Bronchial epithelial cell (primary cell): Measurements from ENCODE around the gene RAP1GAP2. TPM values are rescaled to one million over a fixed set of nuclear protein-coding genes. Genes with fewer than 3 reads are reported as not detected.
"Not testable (repeated sequence)": the region's sequence is repeated elsewhere in the genome, so short reads cannot be mapped to it uniquely, and the experiment has no call there.

Source experiments
- DNase-seq: peaks from one replicate; pipeline ENCODE4 v3.0.0-alpha.2; 2010; ENCODE audit warnings: low read depth
- FAIRE-seq: peaks from 2 replicates; lab custom pipeline; 2011; peaks lifted over from hg19 to GRCh38; lab: Jason Lieb, UNC
- H3K27me3 ChIP-seq: 2 replicates; pipeline ENCODE4 v1.5.1; 2011; ENCODE audit warnings: low read length; ENCODE audit not compliant: control insufficient read depth, insufficient read depth
- H3K36me3 ChIP-seq: 2 replicates; pipeline ENCODE4 v1.5.1; 2011; ENCODE audit warnings: low read length; ENCODE audit not compliant: control insufficient read depth, insufficient read depth
- H3K4me3 ChIP-seq: 2 replicates; pipeline ENCODE4 v1.5.1; 2011; ENCODE audit warnings: mild to moderate bottlenecking, low read depth, low read length, control low read depth
- total RNA-seq: library from RNA; depleted of rRNA; stranded (reverse); fragments of >200 nt; gene quantifications from 2 replicates; pipeline ENCODE4 v1.2.1, GENCODE V29; 2014
- TF ChIP-seq, protein P1 (sequence below): IDR thresholded peaks from 2 replicates; pipeline ENCODE4 v1.5.1; 2011; ENCODE audit warnings: mild to moderate bottlenecking, moderate library complexity, low read length, control low read depth, inconsistent platforms; ENCODE audit not compliant: insufficient read depth, severe bottlenecking

Gene RAP1GAP2
- total RNA-seq, 1 donor from 2014 or later: 15.0 TPM

DNA sequence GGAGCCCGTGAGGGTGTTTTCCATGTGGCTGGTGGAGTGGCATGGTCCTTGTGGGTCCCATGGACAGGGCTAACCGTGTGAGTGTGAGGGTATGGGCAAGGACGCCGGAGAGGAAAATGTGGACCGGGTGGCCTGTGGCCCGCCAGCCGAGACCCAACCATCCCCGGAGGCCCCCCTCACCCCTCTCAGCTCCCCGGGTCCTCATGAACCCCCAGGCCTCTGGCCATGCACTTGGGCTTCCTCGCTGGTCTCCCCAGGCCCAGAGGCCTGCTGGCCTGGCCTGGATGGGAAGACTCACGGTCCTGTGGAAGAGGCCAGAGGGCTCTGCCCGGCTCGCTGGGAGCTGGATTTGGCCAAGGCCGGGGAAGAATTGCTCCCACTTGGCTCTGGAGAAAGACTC is 13.1 kb downstream of the RAP1GAP2 start:
- DNase-seq (no peak), FAIRE-seq (no peak)
- no peaks in the 10 kb centered on the region for H3K36me3 ChIP-seq
- TF ChIP-seq, protein P1, sequence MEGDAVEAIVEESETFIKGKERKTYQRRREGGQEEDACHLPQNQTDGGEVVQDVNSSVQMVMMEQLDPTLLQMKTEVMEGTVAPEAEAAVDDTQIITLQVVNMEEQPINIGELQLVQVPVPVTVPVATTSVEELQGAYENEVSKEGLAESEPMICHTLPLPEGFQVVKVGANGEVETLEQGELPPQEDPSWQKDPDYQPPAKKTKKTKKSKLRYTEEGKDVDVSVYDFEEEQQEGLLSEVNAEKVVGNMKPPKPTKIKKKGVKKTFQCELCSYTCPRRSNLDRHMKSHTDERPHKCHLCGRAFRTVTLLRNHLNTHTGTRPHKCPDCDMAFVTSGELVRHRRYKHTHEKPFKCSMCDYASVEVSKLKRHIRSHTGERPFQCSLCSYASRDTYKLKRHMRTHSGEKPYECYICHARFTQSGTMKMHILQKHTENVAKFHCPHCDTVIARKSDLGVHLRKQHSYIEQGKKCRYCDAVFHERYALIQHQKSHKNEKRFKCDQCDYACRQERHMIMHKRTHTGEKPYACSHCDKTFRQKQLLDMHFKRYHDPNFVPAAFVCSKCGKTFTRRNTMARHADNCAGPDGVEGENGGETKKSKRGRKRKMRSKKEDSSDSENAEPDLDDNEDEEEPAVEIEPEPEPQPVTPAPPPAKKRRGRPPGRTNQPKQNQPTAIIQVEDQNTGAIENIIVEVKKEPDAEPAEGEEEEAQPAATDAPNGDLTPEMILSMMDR: no peak
- H3K4me3 ChIP-seq: no peak overlapping the region
- H3K27me3 ChIP-seq: peaks cover 2% of the 10 kb centered on the region

DNA sequence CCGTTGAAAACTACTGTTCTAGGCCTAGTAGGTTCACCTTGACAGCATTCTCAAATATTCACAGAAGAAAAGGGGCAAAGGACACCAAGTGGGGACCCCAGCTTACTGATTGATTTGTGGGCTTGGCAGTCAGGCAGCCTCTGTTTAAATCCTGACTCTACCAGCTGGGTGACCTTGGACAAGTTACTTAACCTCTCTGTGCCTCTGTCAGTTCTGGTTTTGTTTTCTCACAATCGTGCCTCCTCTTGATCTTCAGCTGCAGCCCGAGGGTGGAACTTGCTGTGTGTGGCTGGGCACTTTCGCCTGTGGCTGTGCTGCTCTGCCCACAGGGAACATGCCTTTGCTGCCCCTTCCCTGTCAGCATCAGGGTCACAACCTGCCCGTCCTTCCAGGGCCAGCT is 17.8 kb downstream of the RAP1GAP2 start:
- TF ChIP-seq, protein P1: no peak
- no peaks in the 10 kb centered on the region for H3K36me3 ChIP-seq
- DNase-seq: no peak
- no peak for FAIRE-seq
- H3K27me3 ChIP-seq: peaks cover 2% of the 10 kb centered on the region
- no peak overlapping the region for H3K4me3 ChIP-seq

GRCh38 chr17:2814481-2815341 is 18.5 kb downstream of the RAP1GAP2 start:
- Histone ChIP-seq H3K36me3 (no peaks in the 10 kb centered on the region), H3K27me3 (peaks cover 2% of the 10 kb centered on the region), H3K4me3 (no peak overlapping the region)
- DNase-seq (no peak), FAIRE-seq (no peak)
- TF ChIP-seq, protein P1: no peak

DNA sequence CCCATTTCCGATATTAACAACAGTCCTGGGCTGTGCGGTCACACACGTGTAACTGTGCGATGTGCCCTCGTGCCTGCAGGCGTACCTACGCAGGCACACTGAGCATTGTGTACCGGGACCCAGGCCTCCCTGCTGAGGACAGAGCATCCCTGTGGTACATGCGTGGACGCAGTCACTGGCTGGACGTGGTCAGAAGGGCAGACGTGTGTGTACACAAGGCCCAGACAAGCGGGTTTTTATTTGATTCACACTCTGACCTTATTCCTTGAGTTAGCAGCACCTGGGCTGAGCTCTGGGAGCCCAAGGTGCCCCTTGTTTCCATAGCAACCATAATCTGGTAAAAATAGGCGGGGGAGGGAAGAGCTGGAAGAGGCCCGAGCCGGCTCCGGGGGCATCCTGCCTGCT is 19.5 kb downstream of the RAP1GAP2 start:
- H3K36me3 ChIP-seq: no peaks in the 10 kb centered on the region
- no peak overlapping the region for H3K4me3 ChIP-seq
- no peak for FAIRE-seq
- DNase-seq: no peak
- TF ChIP-seq, protein P1: no peak
- H3K27me3 ChIP-seq: peaks cover 2% of the 10 kb centered on the region

GRCh38 chr17:2816688-2817087 is 20.4 kb downstream of the RAP1GAP2 start:
- DNase-seq (no peak), FAIRE-seq (no peak)
- TF ChIP-seq, protein P1: no peak
- Histone ChIP-seq H3K36me3 (no peaks in the 10 kb centered on the region), H3K4me3 (no peak overlapping the region), H3K27me3 (peaks cover 2% of the 10 kb centered on the region)

- not testable (repeated sequence) for H3K4me3 ChIP-seq, H3K27me3 ChIP-seq, H3K36me3 ChIP-seq, FAIRE-seq, DNase-seq
Observed at GRCh38 chr17:2819294-2819693, 23.1 kb downstream of the RAP1GAP2 start.
